ENCODE results near the gene IL1R2. TPM values are rescaled to one million over a fixed set of nuclear protein-coding genes. Genes with fewer than 3 reads are reported as not detected.

Gene IL1R2
- total and polyA plus RNA-seq, 2 of the 8 experiments (the other 6 are each of a cell fraction or from before 2014, with no cell fraction given): 0.06 TPM; not detected in 1

DNA sequence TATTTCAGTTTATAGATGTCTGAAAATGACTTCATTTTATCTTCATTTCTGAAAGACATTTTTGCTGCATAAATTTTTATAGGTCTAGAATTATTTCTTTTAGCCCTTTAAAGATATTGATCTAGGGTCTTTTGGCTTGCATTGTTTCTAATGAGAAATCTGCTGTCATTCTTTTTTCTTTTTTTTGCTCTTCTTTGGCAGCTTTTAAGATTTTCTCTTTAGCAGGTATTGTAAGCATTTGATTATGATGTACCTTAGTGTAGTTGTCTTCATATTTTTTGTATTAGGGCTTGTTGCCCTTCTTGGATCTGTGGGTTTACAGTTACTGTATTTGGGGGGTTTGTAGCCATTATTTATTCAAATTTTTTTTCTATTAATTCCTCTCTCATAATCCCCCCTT is 84.8 kb downstream of the IL1R2 start:
- H4K91ac ChIP-seq (replicated peaks; ENCODE audit: insufficient read length, low read length): no peak overlapping the region
- no peak for FAIRE-seq
- CTCF ChIA-PET (ENCODE audit: partially characterized antibody): interaction anchor here (0.7 kb wide), 1 partner anchor 599 kb away, joined by 3 read pairs; no protein-coding TSS in a partner anchor

More for the DNA sequence above, 84.8 kb downstream of the IL1R2 start:
- Histone ChIP-seq H3K79me2 (ENCODE audit: control insufficient read depth in 1 of 2, insufficient read depth in 2 of 2, low read length in 2 of 2) (no peaks in the 10 kb centered on the region), H3K23me2 (ENCODE audit: low read depth, low read length) (no peaks in the 10 kb centered on the region), H3K4ac (replicated peaks; ENCODE audit: insufficient read length, low read depth, low read length) (no peak overlapping the region), H4K8ac (ENCODE audit: extremely low read depth, insufficient read depth, low read length) (no peak overlapping the region), H3K79me1 (ENCODE audit: low read depth, low read length) (no peaks in the 10 kb centered on the region), H3K9ac (replicated peaks in 1 of 4; ENCODE audit: extremely low read depth in 1 of 4, low read depth in 3 of 4, low read length in 3 of 4) (no peak overlapping the region), H3K56ac (replicated peaks; ENCODE audit: insufficient read length, low read depth, low read length) (no peak overlapping the region), H2AK5ac (ENCODE audit: low read depth, low read length) (no peak overlapping the region), H2BK12ac (ENCODE audit: low read depth, low read length) (no peak overlapping the region), H3K27me3 (replicated peaks in 1 of 4; ENCODE audit: control insufficient read depth in 3 of 4, extremely low read depth in 1 of 4, insufficient read depth in 3 of 4, low read length in 3 of 4) (no peaks in the 10 kb centered on the region), H3K23ac (ENCODE audit: insufficient read length) (no peak overlapping the region), H2AFZ (ENCODE audit: low read length) (no peak overlapping the region), H3K36me3 (ENCODE audit: control insufficient read depth in 2 of 4, insufficient read depth in 4 of 4, low read length in 3 of 4) (no peaks in the 10 kb centered on the region), H4K20me1 (replicated peaks in 1 of 2; ENCODE audit: control insufficient read depth in 1 of 2, insufficient read depth in 2 of 2, low read length in 2 of 2) (no peaks in the 10 kb centered on the region), H3K4me1 (replicated peaks in 1 of 4; ENCODE audit: control insufficient read depth in 3 of 4, insufficient read depth in 4 of 4, low read length in 3 of 4) (no peaks in the 10 kb centered on the region), H2BK20ac (ENCODE audit: low read length) (no peak overlapping the region), H2BK120ac (replicated peaks; ENCODE audit: low read depth, low read length) (no peak overlapping the region), H3K4me3 (ENCODE audit: extremely low read depth in 1 of 4, insufficient read depth in 2 of 4, low read depth in 3 of 4, low read length in 4 of 4) (no peak overlapping the region), H3K27ac (ENCODE audit: low read depth, low read length) (no peak overlapping the region), H2BK15ac (ENCODE audit: low read length) (no peak overlapping the region), H4K5ac (ENCODE audit: insufficient read length, low read depth, low read length) (no peak overlapping the region), H3K9me3 (ENCODE audit: insufficient read depth in 2 of 2, low read depth in 1 of 2, low read length in 1 of 2) (no peaks in the 10 kb centered on the region), H3K18ac (ENCODE audit: extremely low read depth, low read length) (no peak overlapping the region), H3K14ac (ENCODE audit: insufficient read length) (no peak overlapping the region), H2BK5ac (ENCODE audit: low read depth, low read length) (no peak overlapping the region), H3K4me2 (ENCODE audit: insufficient read depth in 1 of 2, low read depth in 2 of 2, low read length in 2 of 2) (no peak overlapping the region)
- TF ChIP-seq KDM4A (IDR thresholded peaks at IDR 0.05; ENCODE audit: low read depth, low read length, severe bottlenecking): no peak
- TF ChIP-seq CHD2 (IDR thresholded peaks at IDR 0.05; ENCODE audit: low read length): no peak
- TF ChIP-seq HDAC6 (IDR thresholded peaks at IDR 0.05; ENCODE audit: low read depth, low read length): no peak
- TF ChIP-seq SAP30 (IDR thresholded peaks at IDR 0.05; ENCODE audit: insufficient read depth, insufficient replicate concordance, low read length): no peak
- DNase-seq (ENCODE audit: low read depth in 1 of 2, low spot score in 2 of 2): no peak
- POLR2A ChIA-PET (ENCODE audit: partially characterized antibody): no interaction called here

Other genes starting within 250 kb of the IL1R2 start
- gene IL1R1, start 150.8 kb downstream of the IL1R2 start, total RNA-seq (2021; fragmentation: NEBNext Ultra II Directional; extraction: Animal tissue kit (Norgen Biotek cat#: 25700)): 0.34 and 0.46 TPM in 2 replicates
- 0.19 and 0.47 TPM in 2 replicates for gene IL1R1, start 150.8 kb downstream of the IL1R2 start, polyA plus RNA-seq (2011; rRNA removed)
- gene IL1RL2, start 195.1 kb downstream of the IL1R2 start, total RNA-seq (2021; fragmentation: NEBNext Ultra II Directional; extraction: Animal tissue kit (Norgen Biotek cat#: 25700)): not detected in 2 replicates
- not detected in 2 replicates for gene IL1RL2, start 195.1 kb downstream of the IL1R2 start, polyA plus RNA-seq (2011; rRNA removed)